Measurements from ENCODE around the gene PRKCA.
"Not testable (repeated sequence)": the region's sequence is repeated elsewhere in the genome, so short reads cannot be mapped to it uniquely, and the experiment has no call there.

The PRKCA gene

DNA sequence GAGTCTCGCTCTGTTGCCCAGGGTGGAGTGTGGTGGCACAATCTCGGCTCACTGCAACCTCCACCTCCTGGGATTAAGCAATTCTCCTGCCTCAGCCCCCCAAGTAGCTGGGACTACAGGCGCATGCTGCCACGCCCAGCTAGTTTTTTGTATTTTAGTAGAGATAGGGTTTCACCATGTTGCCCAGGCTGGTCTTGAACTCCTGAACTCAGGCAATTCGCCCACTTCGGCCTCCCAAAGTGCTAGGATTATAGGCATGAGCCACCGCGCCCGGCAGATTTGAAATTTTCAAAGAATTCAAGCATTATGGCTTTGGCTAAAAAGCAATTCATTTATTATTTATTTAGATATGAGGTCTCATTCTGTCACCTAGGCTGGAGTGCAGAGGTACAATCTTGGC, 5.0 kb upstream of the PRKCA start:
- H3K9ac ChIP-seq (ENCODE audit: low read length); H3K4me1 ChIP-seq (ENCODE audit: control insufficient read depth, insufficient read depth, low read length); H3K4me3 ChIP-seq (ENCODE audit: low read length); H3K27ac ChIP-seq (ENCODE audit: low read depth, low read length); H3K36me3 ChIP-seq (ENCODE audit: control insufficient read depth, insufficient read depth, low read length); H3K27me3 ChIP-seq (ENCODE audit: control insufficient read depth, insufficient read depth, low read length): not testable (repeated sequence)

DNA sequence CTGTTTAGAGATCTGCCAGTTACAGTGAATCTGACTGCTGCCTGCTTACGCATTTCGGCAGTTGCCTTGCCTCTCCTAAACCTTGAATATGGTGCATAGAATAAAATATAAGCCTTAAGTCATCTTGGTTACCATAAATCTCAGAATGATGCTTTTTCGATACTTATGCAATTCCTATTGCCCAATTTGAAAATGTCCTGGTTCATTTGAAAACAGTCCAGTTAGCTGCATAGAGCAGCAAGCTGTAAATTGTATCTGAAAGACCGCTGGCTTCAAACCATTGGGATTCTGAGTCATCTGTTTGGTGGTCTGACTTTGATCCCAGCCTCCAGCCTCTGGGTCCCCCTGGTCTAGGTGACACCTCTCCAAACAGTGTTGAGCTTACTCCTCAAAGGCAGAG, 2.7 kb upstream of the PRKCA start:
- peaks cover 2% of the 10 kb centered on the region for H3K4me1 ChIP-seq (ENCODE audit: control insufficient read depth, insufficient read depth, low read length)
- no peak overlapping the region for H3K27ac ChIP-seq (ENCODE audit: low read depth, low read length)
- no peaks in the 10 kb centered on the region for H3K36me3 ChIP-seq (ENCODE audit: control insufficient read depth, insufficient read depth, low read length)
- no peak overlapping the region for H3K9ac ChIP-seq (ENCODE audit: low read length)
- H3K4me3 ChIP-seq (ENCODE audit: low read length) = no peak overlapping the region
- no peaks in the 10 kb centered on the region for H3K27me3 ChIP-seq (ENCODE audit: control insufficient read depth, insufficient read depth, low read length)

DNA sequence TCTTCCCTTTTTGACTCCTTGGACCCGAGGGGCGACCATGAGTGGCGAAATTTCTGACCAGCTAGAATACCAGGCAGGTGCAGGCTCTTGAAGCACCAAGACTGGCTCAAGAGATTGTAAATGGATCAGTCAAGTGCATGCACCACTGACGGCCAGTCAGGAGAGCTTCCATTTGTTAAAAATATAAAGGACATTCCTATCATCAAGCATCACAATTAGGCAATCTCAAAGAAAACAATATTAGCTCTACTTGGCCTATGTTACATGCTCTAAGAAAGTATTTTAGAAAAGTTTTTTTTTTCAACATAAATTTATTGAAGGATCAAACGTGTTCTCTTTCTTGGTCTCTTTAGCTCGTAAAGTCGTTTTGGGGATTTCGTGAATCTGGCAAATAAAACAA, 1.5 kb upstream of the PRKCA start:
- no peak overlapping the region for H3K9ac ChIP-seq (ENCODE audit: low read length)
- no peak overlapping the region for H3K27ac ChIP-seq (ENCODE audit: low read depth, low read length)
- no peaks in the 10 kb centered on the region for H3K36me3 ChIP-seq (ENCODE audit: control insufficient read depth, insufficient read depth, low read length)
- peaks cover 2% of the 10 kb centered on the region for H3K4me1 ChIP-seq (ENCODE audit: control insufficient read depth, insufficient read depth, low read length)
- H3K27me3 ChIP-seq (ENCODE audit: control insufficient read depth, insufficient read depth, low read length) = no peaks in the 10 kb centered on the region
- no peak overlapping the region for H3K4me3 ChIP-seq (ENCODE audit: low read length)

DNA sequence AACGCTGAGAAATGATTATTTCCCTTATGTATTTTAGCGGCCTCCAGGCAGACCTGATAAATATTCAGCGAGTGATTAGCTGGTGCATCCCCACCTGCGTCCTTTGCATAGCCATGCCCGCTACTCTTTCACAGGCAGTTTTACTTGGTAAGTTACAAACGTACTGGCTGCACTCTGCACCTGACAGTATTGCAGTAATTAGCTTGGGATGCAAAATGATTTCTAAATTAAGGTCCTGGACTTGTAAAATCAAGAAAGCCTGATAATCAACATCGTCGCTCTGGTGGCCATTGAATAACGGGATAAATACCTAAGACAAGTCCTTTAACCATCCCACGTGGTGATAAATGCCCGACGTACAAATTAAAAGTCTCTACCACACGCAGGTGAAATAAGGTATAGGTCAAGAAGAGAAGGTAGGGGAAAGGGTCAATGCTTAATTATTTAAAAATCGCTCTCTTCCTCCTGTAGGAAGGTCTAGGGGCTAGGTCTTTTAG, 998 bp upstream of the PRKCA start:
- Histone ChIP-seq H3K27ac (ENCODE audit: low read depth, low read length) (no peak overlapping the region), H3K4me1 (ENCODE audit: control insufficient read depth, insufficient read depth, low read length) (peaks cover 2% of the 10 kb centered on the region), H3K9ac (ENCODE audit: low read length) (no peak overlapping the region), H3K36me3 (ENCODE audit: control insufficient read depth, insufficient read depth, low read length) (no peaks in the 10 kb centered on the region), H3K27me3 (ENCODE audit: control insufficient read depth, insufficient read depth, low read length) (no peaks in the 10 kb centered on the region), H3K4me3 (ENCODE audit: low read length) (peak overlapping the region; percentile 82)

DNA sequence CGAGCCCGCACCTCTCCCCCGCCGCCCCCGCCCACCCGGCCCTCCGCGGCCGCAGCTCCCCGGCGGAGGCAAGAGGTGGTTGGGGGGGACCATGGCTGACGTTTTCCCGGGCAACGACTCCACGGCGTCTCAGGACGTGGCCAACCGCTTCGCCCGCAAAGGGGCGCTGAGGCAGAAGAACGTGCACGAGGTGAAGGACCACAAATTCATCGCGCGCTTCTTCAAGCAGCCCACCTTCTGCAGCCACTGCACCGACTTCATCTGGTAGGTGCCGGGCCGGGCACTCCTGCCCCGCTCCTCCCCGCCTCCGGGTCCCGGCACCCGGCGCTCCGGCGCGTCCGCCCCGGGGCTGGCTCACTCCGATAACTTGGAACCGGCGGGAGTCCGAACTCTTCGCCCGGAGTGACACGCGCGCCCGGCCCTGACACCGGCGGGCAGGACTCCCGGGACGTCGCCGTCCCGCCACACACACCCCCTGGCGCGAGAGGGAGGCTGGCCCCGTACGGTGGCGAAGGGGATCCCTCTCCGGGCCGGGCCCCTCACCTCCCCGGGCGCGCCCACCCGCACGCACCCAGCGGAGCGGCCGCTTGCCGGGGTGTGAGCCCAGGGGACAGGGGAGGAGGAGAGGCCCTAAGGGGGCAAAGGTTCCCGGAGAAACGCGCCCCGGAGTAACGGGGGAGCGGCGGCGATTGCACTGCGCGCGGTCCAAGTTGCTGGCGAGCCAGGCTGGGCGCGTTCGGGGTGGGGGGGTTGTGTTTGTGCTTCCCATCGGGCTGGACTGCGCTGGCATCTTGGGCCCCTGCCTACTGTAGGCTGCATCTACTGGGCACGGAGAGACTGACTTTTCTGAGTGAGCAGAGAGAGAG, 581 bp downstream of the PRKCA start:
- H3K27ac ChIP-seq (ENCODE audit: low read depth, low read length) = peak overlapping the region; percentile 75
- H3K9ac ChIP-seq (ENCODE audit: low read length) = peak overlapping the region; percentile 8
- H3K4me1 ChIP-seq (ENCODE audit: control insufficient read depth, insufficient read depth, low read length) = peaks cover 7% of the 10 kb centered on the region
- peak overlapping the region; percentile 87 for H3K4me3 ChIP-seq (ENCODE audit: low read length)
- H3K36me3 ChIP-seq (ENCODE audit: control insufficient read depth, insufficient read depth, low read length) = no peaks in the 10 kb centered on the region
- no peaks in the 10 kb centered on the region for H3K27me3 ChIP-seq (ENCODE audit: control insufficient read depth, insufficient read depth, low read length)

DNA sequence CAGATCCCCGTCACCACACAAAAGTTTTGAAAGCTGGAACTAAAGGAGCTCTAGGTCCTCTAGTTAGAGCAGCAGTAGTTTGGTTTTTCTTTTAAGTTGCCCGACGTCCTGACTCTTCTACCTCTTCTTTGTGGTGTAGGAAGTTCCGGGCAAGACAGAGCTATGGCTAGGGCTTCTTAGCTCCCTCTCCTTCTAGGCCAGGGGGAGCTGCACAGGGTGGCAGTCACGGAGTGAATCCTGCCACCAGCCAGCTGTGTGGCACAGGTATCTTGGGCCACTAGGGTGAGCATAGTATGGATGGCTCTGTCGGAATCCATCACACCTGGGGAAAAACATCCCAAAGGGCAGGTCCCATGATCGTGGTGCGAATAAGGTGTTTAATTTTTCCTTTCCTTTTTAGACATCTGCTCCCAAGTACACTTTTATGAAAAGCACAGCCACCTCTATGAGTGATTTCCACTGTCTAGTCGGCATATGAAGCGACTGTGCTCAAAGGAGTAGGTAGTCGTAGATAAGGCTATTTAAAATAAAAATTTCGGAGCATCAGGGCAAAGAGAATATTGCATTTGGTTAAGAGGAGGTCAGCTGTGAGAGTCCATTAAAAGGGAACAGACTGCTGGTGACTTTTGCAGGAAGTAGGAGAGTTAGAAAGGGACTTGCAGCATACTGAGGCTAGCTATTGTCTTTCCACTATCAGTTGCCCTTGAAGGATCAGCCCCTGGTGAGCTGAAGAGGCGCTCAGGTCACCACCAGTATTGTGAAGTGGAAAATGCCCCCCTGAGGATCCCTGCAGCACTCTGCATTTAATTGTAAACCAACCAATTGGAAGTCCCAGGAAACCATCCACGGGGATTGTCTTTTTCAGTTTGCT, 2.1 kb downstream of the PRKCA start:
- H3K9ac ChIP-seq (ENCODE audit: low read length) = peak overlapping the region; percentile 41
- H3K27me3 ChIP-seq (ENCODE audit: control insufficient read depth, insufficient read depth, low read length) = no peaks in the 10 kb centered on the region
- H3K27ac ChIP-seq (ENCODE audit: low read depth, low read length) = peak overlapping the region; percentile 75
- no peaks in the 10 kb centered on the region for H3K36me3 ChIP-seq (ENCODE audit: control insufficient read depth, insufficient read depth, low read length)
- H3K4me1 ChIP-seq (ENCODE audit: control insufficient read depth, insufficient read depth, low read length) = peaks cover 7% of the 10 kb centered on the region
- H3K4me3 ChIP-seq (ENCODE audit: low read length) = peak overlapping the region; percentile 87

DNA sequence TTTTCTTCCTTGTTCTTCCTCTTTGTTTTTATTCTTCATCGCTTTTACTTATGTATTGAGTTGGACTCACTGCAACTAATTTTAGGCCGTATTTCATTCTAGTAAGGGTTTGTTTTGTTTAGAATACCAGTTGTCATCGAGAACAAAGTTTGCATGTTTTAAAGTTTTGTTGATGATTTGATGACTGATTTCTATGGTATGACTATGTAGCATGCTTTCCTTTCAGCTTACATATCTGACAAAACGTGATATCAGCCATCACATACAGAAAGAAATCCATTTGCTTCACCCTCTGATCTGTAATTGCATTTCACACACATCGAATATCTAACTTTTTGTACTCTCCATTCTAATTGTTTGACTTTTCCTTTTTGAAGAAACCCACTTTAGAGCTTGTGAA, 4.0 kb downstream of the PRKCA start:
- H3K9ac ChIP-seq (ENCODE audit: low read length) = no peak overlapping the region
- no peaks in the 10 kb centered on the region for H3K27me3 ChIP-seq (ENCODE audit: control insufficient read depth, insufficient read depth, low read length)
- peak overlapping the region; percentile 42 for H3K27ac ChIP-seq (ENCODE audit: low read depth, low read length)
- H3K36me3 ChIP-seq (ENCODE audit: control insufficient read depth, insufficient read depth, low read length) = peaks cover 3% of the 10 kb centered on the region
- H3K4me3 ChIP-seq (ENCODE audit: low read length) = no peak overlapping the region
- H3K4me1 ChIP-seq (ENCODE audit: control insufficient read depth, insufficient read depth, low read length) = peaks cover 11% of the 10 kb centered on the region

DNA sequence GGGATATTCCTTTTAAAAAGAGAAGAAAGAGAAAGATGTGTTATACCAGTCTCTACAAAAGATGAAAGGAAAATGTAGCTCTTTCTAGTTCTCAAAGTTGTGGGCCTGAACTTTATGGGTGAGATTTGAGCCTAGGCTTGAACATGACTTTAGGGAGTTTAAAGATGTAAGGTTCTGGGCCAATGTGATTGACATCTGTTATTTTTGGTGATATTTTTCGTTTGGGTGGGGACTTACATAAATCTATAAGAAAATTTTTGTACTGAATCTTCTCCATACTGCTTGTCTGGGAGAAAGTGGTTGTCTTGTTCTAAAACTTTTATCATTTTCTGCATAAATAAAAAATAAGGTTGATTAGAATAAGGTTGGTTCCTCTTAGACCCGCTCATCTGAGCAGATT, 4.8 kb downstream of the PRKCA start:
- Histone ChIP-seq H3K36me3 (ENCODE audit: control insufficient read depth, insufficient read depth, low read length) (peaks cover 3% of the 10 kb centered on the region), H3K27ac (ENCODE audit: low read depth, low read length) (peak overlapping the region; percentile 42), H3K4me1 (ENCODE audit: control insufficient read depth, insufficient read depth, low read length) (peaks cover 11% of the 10 kb centered on the region), H3K4me3 (ENCODE audit: low read length) (no peak overlapping the region), H3K27me3 (ENCODE audit: control insufficient read depth, insufficient read depth, low read length) (no peaks in the 10 kb centered on the region), H3K9ac (ENCODE audit: low read length) (no peak overlapping the region)

DNA sequence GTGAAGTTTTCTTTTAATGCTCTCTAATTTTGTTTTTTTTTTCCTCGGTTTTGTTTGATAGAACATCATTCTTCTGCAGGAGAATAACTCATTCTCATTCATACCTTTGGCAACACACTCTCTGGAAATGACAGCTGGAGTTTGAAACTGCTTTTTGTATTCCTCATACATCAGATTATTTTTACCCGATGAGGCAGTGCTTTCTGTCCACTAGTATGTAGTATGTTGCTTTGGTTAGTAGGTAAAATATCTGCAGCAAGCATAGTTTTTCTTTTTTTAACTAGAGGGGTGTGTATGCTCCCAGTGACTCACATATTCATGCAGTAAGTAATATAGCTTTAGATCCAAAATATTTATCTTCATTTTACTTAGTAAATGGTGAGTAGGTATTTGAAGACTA, 6.4 kb downstream of the PRKCA start:
- Histone ChIP-seq H3K4me3 (ENCODE audit: low read length) (no peak overlapping the region), H3K27me3 (ENCODE audit: control insufficient read depth, insufficient read depth, low read length) (no peaks in the 10 kb centered on the region), H3K4me1 (ENCODE audit: control insufficient read depth, insufficient read depth, low read length) (peaks cover 16% of the 10 kb centered on the region), H3K9ac (ENCODE audit: low read length) (no peak overlapping the region), H3K27ac (ENCODE audit: low read depth, low read length) (no peak overlapping the region), H3K36me3 (ENCODE audit: control insufficient read depth, insufficient read depth, low read length) (peaks cover 3% of the 10 kb centered on the region)

DNA sequence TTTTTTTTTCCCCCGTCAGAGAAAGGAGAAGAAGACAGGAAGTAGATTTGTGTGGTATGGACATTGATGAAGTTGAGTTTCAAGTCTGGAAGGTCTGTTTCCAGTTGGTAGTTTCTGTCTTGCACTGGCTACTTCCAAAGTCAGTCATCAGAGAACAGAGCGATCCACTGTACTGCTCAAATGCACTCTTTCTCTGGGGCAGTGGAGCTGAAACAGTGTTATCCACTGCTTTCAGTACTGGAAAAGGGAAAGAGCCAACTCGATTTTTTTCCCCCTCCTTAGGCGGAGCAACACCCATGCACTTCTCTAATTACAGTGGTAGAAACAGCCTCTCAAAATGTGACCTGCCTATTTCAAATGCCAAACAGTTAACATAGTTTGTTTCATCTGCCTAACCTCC, 7.4 kb downstream of the PRKCA start:
- no peak overlapping the region for H3K27ac ChIP-seq (ENCODE audit: low read depth, low read length)
- no peak overlapping the region for H3K4me3 ChIP-seq (ENCODE audit: low read length)

DNA sequence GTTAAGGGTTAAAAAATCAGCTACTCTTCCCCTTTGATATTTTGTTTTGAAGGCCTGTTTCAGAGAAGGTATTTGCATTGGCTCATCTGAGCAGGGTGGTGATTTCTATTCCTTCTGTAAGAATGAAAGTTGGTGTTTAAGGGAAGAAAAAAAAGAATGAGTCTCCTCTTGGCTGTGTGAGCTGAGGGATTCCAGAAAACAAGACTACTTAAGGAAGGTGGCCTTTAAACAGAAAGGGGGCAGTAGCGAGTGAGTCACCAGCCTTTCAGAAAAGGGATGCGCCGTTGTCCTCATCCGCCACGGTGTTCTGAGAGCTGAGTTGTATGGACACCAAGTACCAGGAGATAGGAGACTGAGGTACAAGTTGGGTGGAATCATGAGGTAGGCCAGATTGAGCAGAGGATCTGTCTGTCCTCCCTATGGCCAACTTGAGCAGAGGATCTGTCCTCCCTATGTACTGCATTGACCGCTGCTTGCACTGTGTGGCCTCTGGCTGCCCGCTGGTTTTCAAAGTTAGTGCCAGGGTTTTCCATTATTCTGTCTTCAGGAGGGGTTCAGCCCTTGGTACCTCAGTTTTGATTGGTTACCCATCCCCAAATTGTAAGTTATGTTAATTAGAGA, 8.2 kb downstream of the PRKCA start:
- no peaks in the 10 kb centered on the region for H3K27me3 ChIP-seq (ENCODE audit: control insufficient read depth, insufficient read depth, low read length)
- H3K36me3 ChIP-seq (ENCODE audit: control insufficient read depth, insufficient read depth, low read length) = peaks cover 3% of the 10 kb centered on the region
- H3K4me3 ChIP-seq (ENCODE audit: low read length) = no peak overlapping the region
- no peak overlapping the region for H3K9ac ChIP-seq (ENCODE audit: low read length)
- peaks cover 14% of the 10 kb centered on the region for H3K4me1 ChIP-seq (ENCODE audit: control insufficient read depth, insufficient read depth, low read length)
- no peak overlapping the region for H3K27ac ChIP-seq (ENCODE audit: low read depth, low read length)

More for the DNA sequence above, 7.4 kb downstream of the PRKCA start:
- Histone ChIP-seq H3K36me3 (ENCODE audit: control insufficient read depth, insufficient read depth, low read length) (peaks cover 3% of the 10 kb centered on the region), H3K27me3 (ENCODE audit: control insufficient read depth, insufficient read depth, low read length) (no peaks in the 10 kb centered on the region), H3K4me1 (ENCODE audit: control insufficient read depth, insufficient read depth, low read length) (peaks cover 14% of the 10 kb centered on the region), H3K9ac (ENCODE audit: low read length) (no peak overlapping the region)

DNA sequence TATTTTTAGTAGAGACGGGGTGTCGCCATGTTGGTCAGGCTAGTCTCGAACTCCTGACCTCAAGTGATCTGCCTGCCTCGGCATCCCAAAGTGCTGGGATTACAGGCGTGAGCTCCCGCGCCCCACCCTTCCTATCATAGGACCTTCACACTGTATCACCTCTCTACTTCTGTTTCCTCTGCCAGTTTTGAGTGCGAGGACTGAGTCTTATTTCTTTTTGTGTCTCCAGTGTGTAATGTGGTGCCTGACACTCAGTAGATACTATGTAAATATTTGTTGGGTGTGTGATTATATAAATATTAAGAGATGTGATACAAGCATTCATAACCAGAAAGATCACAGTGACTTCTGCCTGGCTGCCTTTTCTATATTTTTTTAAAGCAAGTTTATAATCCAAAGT, 10.5 kb downstream of the PRKCA start:
- Histone ChIP-seq H3K4me1 (ENCODE audit: control insufficient read depth, insufficient read depth, low read length) (peaks cover 9% of the 10 kb centered on the region), H3K27me3 (ENCODE audit: control insufficient read depth, insufficient read depth, low read length) (no peaks in the 10 kb centered on the region), H3K4me3 (ENCODE audit: low read length) (no peak overlapping the region), H3K36me3 (ENCODE audit: control insufficient read depth, insufficient read depth, low read length) (peaks cover 3% of the 10 kb centered on the region), H3K27ac (ENCODE audit: low read depth, low read length) (no peak overlapping the region), H3K9ac (ENCODE audit: low read length) (no peak overlapping the region)

Measured in rectal smooth muscle tissue (tissue), 1 donor.